Natural killer cell (primary cell): ENCODE data around the gene C1orf167. TPM values are rescaled to one million over a fixed set of nuclear protein-coding genes. Genes with fewer than 3 reads are reported as not detected.
A peak's percentile ranks its signal among the peaks of the same experiment; 100 is the strongest.

Source experiments
- ATAC-seq, 3 donors: fragments of 150-1000 bp in 2 of 3; fragments of 200-7000 bp in 1 of 3; cut with Tn5 transposase; 1 replicate in 1 of 3; 2 replicates in 2 of 3; pipeline ENCODE4 v1.10.0; 2021; ENCODE audit warnings: mild to moderate bottlenecking in 2 of 3, moderate library complexity in 2 of 3
- DNase-seq, 2 donors: peaks; one replicate each; pipeline versions ENCODE4 v3.0.0 to v3.0.0-alpha.2; 2013 to 2021; ENCODE audit warnings: mixed read lengths in 1 of 2
- H3K27ac ChIP-seq: one replicate; pipeline ENCODE4 v1.5.1; 2013; ENCODE audit warnings: mild to moderate bottlenecking, low read length
- H3K27me3 ChIP-seq: one replicate; pipeline ENCODE4 v1.6.1; 2013; ENCODE audit warnings: low read length; ENCODE audit not compliant: control insufficient read depth, insufficient read depth
- H3K36me3 ChIP-seq: one replicate; pipeline ENCODE4 v1.6.1; 2013; ENCODE audit warnings: low read length; ENCODE audit not compliant: control insufficient read depth, insufficient read depth
- H3K4me1 ChIP-seq: one replicate; pipeline ENCODE4 v1.6.1; 2013; ENCODE audit warnings: low read length; ENCODE audit not compliant: control insufficient read depth, insufficient read depth
- H3K4me3 ChIP-seq: one replicate; pipeline ENCODE4 v1.5.1; 2013; ENCODE audit warnings: low read length
- H3K9me3 ChIP-seq: one replicate; pipeline ENCODE4 v1.6.1; 2013; ENCODE audit warnings: low read length; ENCODE audit not compliant: control insufficient read depth, insufficient read depth
- H3K27ac Mint-ChIP-seq, 2 donors: one replicate each; pipeline ENCODE4 v1.8.0; 2022; ENCODE audit warnings: mild to moderate bottlenecking in 2 of 2, mixed read lengths in 2 of 2, moderate library complexity in 1 of 2
- H3K27me3 Mint-ChIP-seq, 2 donors: one replicate each; pipeline ENCODE4 v1.8.0; 2022; ENCODE audit warnings: low read depth in 2 of 2, mixed read lengths in 2 of 2
- H3K36me3 Mint-ChIP-seq: one replicate; pipeline ENCODE4 v1.8.0; 2022; ENCODE audit warnings: mixed read lengths
- H3K4me1 Mint-ChIP-seq, 2 donors: one replicate each; pipeline ENCODE4 v1.8.0; 2022; ENCODE audit warnings: mixed read lengths in 2 of 2
- H3K4me3 Mint-ChIP-seq: one replicate; pipeline ENCODE4 v1.8.0; 2022; ENCODE audit warnings: mild to moderate bottlenecking, moderate library complexity, mixed read lengths
- H3K9me3 Mint-ChIP-seq, 2 donors: one replicate each; pipeline ENCODE4 v1.8.0; 2022; ENCODE audit warnings: mixed read lengths in 2 of 2
- CTCF ChIP-seq: fragments of 200-600 bp; IDR thresholded peaks from one replicate; pipeline ENCODE4 v1.8.0; 2022; ENCODE audit warnings: antibody characterized with exemption
- WGBS: methylation state at CpG from one replicate; pipeline ENCODE4 v1.1.7; 2013; ENCODE audit warnings: missing lambda C conversion rate; ENCODE audit not compliant: insufficient coverage; 5-methylcytosine and 5-hydroxymethylcytosine counted together
- intact Hi-C: fragments of 100-400 bp; cut with micrococcal nuclease; formaldehyde crosslinking; loops from one replicate; pipeline ENCODE4 v1.14.2; 2022
- total RNA-seq, 4 donors: library from RNA; stranded (reverse); fragments of 120-200 nt in 1 of 4; gene quantifications; one replicate each; pipeline versions ENCODE4 v1.2.3 to v1.2.4, GENCODE V29; 2013 to 2022

C1orf167 gene, protein sequence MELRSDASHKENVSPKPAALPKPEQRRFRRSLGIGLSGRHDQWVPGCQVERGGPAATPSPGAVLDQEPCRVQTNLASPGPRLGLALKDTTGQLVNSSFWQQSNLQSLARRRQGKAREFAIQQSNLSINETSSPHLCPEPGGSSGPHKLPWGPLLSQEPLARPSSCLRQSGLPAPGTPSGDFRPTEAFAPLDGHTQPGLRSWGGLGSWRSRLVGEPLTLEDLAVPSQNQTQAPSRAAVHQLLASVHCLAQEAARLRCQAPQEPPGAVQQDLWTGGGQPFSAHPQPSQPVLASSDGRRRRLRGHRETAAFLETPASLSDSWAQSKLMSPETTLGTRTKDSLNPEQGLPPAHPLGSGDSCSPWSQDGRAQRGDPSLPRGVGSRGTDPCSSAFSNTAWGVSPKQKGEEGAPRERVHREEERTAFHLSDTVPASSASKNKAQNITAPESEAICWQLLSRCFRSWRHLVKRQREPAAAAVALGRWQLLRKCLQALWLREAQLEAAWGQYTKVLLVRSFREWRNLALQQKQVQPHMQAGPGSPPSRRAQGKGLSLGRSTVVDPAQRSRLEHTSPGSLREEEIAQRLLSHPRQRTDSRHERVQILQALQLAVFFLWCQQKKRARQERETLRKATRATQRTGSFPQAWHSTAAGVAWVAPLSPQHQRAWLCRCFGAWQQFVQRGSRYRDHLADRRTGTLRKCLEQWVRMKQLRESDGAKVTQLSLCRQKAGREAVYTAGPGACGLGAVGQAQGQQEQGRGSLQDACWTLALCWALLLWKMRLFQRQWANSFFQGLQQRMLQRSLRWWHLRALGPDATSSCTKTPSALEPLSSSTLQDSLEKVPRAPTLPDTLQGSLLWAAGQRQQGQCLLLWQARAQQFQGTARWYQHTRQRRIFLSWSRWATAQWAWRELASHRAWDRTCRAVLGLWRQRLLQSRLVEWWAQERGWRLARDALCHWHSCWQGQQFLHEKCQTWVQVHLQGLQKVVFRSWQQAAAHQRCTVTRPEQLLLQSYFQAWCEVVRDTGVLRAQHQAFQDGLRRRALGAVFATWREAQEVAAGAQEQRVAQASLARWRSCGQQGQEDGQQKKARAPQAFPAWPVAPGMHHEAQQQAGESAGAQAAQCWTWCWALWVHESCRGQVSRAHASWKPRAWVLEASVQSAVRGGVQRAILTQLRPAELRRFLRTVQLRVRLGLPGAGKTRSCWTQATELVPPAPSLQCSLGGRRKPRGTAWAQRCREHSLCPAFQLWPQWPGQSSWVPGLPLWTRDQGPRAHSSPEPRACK (N-terminal part only)
- total RNA-seq = under 1 TPM in 1 of 3 donors, not detected in 2; 0.15 TPM
- total RNA-seq (2013) = not detected

DNA sequence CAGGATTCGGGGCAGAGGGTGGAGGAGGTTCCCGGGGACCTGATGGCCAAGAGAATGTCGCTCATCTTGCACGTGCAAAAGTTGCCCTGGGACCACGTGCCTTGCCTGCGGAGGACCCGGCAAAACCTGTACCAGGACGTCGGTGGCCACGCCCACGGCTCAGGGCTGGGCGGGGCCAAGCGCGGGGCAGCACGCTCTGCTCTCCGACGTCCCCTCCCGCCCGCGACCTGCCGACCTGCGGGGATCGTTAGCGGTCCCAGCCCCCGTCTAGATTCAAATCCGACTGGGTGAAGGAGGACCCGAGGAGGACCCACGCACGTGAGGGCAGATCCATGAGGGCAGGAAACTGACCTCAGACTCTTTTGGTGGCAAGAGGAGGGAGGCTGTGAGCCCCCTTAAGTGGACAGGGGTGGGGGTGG lies at the start of gene C1orf167:
Gene C1orf167 (plus strand): TSS at position 206 of the 419 bp plus-strand sequence. CDS start 2,208 bp downstream, outside the sequence.
- H3K9me3 ChIP-seq = no peaks in the 10 kb centered on the region
- no peaks in the 10 kb centered on the region for H3K36me3 ChIP-seq
- no peak within 1 kb of the TSS for H3K4me3 ChIP-seq
- ATAC-seq (peak; percentile 64 to 88 (median 80)), DNase-seq (peak; percentile 34 to 60)
- WGBS = 7% methylated on average over 29 of the region's 29 CpGs
- H3K36me3 Mint-ChIP-seq = no peaks in the 10 kb centered on the region
- H3K27me3 Mint-ChIP-seq = peaks cover 8 to 10% of the 10 kb centered on the region in 2 donors
- TF ChIP-seq CTCF = no peak
- H3K4me1 ChIP-seq = peaks cover 6% of the 10 kb centered on the region
- peaks cover 2% of the 10 kb centered on the region for H3K27me3 ChIP-seq
- intact Hi-C loops = no loop called here
- H3K4me1 Mint-ChIP-seq = peaks cover 0 to 15% of the 10 kb centered on the region in 2 donors
- H3K9me3 Mint-ChIP-seq = no peaks in the 10 kb centered on the region
- H3K4me3 Mint-ChIP-seq = peak within 1 kb of the TSS; percentile 31
- H3K27ac ChIP-seq = no peak within 1 kb of the TSS
- no peak within 1 kb of the TSS for H3K27ac Mint-ChIP-seq

GRCh38 chr1:11712285-11712684 lies 49.7 kb upstream of the C1orf167 start:
- no peak for TF ChIP-seq CTCF
- H3K27me3 Mint-ChIP-seq = no peaks in the 10 kb centered on the region
- H3K36me3 Mint-ChIP-seq = no peaks in the 10 kb centered on the region
- Histone ChIP-seq H3K27me3 (no peaks in the 10 kb centered on the region), H3K27ac (no peak overlapping the region), H3K4me1 (no peaks in the 10 kb centered on the region), H3K9me3 (no peaks in the 10 kb centered on the region), H3K36me3 (no peaks in the 10 kb centered on the region), H3K4me3 (no peak overlapping the region)
- no peak overlapping the region for H3K4me3 Mint-ChIP-seq
- WGBS = 88% methylated on average over 8 of the region's 8 CpGs
- intact Hi-C loops = no loop called here
- no peak overlapping the region for H3K27ac Mint-ChIP-seq
- ATAC-seq (no peak), DNase-seq (no peak)
- H3K9me3 Mint-ChIP-seq = no peaks in the 10 kb centered on the region
- peaks cover 0 to 5% of the 10 kb centered on the region in 2 donors for H3K4me1 Mint-ChIP-seq

GRCh38 chr1:11713095-11713494 lies 48.9 kb upstream of the C1orf167 start:
- 90% methylated on average over 10 of the region's 11 CpGs for WGBS

More at GRCh38 chr1:11713095-11713494, 48.9 kb upstream of the C1orf167 start:
- Histone ChIP-seq H3K4me1 (no peaks in the 10 kb centered on the region), H3K9me3 (no peaks in the 10 kb centered on the region), H3K27me3 (no peaks in the 10 kb centered on the region), H3K36me3 (no peaks in the 10 kb centered on the region), H3K4me3 (no peak overlapping the region), H3K27ac (no peak overlapping the region)
- Mint-ChIP-seq H3K4me3 (no peak overlapping the region), H3K27ac (no peak overlapping the region), H3K36me3 (no peaks in the 10 kb centered on the region), H3K4me1 (peaks cover 0 to 5% of the 10 kb centered on the region in 2 donors), H3K9me3 (no peaks in the 10 kb centered on the region), H3K27me3 (no peaks in the 10 kb centered on the region)
- intact Hi-C loops = no loop called here
- DNase-seq (no peak), ATAC-seq (no peak)
- no peak for TF ChIP-seq CTCF
